HL-60/S4 (cell line): ENCODE results near the gene OSBP2.
"Not testable (repeated sequence)": the region's sequence is repeated elsewhere in the genome, so short reads cannot be mapped to it uniquely, and the experiment has no call there.

Experiments
- in situ Hi-C: fragments of 300-500 bp; cut with MboI; formaldehyde crosslinking; loops from 2 replicates; pipeline ENCODE4 v1.14.3; 2022; ENCODE audit warnings: low sequenced_read_pairs

OSBP2 gene

DNA sequence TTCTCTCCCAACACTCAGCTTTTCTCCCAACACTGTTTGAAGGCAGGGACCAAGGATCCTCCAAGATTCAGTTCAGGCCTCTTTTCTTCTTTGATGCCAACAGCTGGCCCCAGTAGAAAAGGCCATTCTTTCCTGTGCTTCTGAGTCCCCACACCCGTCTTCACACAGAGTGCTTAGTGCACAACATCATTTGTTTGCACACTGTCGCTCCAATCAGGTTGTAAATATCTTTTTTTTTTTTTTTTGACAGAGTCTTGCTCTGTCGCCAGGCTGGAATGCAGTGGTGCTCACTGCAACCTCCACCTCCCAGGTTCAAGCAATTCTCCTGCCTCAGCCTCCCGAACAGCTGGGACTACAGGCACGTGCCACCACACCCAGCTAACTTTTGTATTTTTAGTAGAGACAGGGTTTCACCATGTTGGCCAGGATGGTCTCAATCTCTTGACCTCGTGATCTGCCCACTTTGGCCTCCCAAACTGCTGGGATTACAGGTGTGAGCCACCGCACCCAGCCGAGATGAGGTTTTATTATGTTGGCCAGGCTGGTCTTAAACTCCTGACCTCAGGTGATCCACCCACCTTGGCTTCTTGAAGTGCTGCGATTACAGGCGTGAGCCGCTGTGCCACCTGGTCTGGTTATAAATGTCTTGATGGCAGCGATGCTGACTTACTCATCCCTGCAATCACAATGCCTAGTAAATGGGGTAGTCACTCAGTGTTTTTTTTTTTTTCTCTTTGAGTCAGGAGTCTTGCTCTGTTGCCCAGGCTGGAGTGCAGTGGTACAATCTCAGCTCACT, 14.6 kb upstream of the OSBP2 start:
- in situ Hi-C loops: not testable (repeated sequence)

DNA sequence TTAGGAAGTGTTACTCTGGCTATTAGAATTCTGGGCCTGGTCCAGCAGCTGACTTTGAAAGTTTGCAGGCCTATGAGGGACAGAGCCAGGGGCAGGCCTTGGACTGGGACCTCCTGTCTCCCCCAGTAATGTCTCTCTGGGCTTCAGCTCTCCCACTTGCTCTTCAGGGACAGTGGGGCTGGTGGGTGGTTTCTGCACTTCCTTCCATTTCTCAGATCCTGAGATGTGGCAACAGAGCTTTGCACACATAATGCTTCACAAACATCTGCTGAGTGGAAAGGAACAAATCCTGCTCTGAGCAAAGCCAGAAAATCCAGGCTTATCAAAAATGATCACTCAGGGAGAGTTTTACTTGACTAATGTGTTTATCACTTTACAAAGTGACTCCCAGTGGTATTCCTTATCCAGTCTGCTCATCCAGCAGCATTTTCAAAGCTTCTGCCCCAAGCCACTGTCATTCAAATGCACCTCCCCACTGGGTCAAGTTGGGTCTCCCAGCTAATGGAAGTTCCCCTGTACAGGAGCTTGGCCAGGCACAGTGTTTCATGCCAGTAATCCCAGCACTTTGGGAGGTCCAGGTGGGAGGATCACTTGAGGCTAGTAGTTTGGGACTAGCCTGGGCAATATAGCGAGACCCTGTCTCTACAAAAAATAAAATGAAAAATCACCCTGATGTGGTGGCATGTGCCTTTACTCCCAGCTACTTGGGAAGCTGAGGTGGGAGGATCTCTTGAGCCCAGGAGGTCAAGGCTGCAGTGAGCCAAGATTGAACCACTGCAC, 13.5 kb upstream of the OSBP2 start:
- in situ Hi-C loops: no loop called here

DNA sequence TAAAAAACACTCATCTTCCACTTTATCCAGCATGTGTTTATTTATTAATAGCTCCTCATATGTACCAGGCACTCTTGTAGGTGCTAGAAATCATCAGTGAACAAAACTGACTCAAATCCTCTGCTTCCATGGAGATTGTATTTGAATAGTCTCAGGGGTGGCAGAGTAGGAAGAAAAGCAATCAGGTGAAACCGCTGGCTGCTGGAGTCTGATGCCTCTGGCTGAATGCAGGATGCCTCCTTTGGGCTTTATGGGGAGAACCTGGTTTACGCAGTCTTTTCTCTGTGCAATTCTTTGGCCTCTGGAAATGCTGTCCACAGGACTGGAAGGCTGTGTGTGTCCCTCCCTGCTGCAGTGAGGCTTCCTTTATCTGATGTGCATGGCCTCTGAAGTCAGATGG, 12.8 kb upstream of the OSBP2 start:
- in situ Hi-C loops: no loop called here

DNA sequence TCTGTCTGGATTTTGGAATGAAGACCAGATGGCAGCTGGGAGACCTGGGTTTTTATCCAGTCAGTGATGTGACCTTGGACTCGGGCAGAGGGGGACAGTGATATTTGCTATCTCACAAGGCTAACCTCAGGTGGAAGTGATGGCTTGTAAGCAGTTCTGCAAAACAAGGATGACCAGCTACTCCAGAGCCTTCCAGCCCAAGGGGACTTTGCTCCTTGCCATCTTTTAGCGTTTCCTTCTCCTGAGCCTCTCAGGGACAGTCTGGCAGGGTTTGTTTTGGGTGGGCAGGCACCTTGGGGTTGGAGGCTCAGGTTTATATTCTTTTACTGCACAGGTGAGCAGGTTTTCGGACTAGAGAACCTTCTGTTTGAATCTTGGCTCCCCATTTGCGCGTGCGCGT, 9.5 kb upstream of the OSBP2 start:
- in situ Hi-C loops: no loop called here

DNA sequence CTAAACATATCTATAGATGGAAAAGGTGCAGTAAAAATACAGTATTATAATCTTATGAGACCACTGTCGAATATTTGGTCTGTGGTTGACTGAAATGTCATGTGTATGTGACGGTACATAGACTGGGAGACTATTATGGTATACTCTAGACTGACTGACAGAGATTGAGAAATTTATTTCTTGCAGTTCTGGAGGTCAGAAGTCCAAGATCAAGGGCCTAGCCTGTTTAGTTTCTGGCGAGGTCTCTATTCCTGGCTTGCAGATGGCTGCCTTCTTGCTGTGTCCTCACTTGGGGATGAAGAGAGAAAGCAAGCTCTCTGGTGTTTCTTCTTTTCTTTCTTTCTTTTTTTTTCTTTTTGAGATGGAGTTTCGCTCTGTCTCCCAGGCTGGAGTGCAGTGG, 7.3 kb upstream of the OSBP2 start:
- in situ Hi-C loops: no loop called here

DNA sequence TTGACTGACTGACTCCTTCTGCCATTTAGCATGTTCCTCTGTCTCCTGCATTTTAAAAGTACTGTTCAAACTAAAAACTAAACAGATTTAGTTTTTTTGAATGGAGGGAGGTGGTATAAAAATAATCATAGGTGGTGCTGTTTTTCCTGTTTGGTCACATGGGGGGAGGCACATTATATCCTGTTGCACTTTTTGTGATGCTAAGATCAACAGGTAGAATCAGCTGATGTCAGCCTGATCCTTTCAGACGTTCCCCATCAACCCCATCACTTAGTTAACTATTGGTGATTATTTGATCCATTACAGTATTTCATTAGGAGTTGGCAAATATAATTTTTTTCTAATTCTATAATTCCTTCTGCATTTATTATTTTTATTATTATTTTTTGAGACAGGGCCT, 5.1 kb upstream of the OSBP2 start:
- in situ Hi-C loops: no loop called here

DNA sequence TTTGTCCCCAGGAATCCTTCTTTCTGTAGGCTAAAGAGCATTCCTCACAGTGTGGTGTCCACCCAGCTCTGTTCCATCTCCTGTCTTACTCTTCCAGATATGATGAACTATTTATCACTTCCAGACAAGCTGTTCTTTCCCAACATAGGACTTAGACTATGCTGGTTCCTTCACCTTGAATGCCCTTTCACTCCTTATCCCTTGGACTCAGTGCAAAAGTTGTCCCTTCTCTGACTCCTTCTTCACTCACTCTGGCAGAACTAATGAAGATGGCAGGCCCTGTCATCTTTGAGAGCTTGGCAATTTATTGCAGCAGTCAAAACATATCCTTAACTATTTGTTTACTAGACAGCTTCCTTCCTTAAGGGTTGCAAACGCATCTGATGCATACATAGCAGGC, 3.5 kb upstream of the OSBP2 start:
- in situ Hi-C loops: no loop called here

DNA sequence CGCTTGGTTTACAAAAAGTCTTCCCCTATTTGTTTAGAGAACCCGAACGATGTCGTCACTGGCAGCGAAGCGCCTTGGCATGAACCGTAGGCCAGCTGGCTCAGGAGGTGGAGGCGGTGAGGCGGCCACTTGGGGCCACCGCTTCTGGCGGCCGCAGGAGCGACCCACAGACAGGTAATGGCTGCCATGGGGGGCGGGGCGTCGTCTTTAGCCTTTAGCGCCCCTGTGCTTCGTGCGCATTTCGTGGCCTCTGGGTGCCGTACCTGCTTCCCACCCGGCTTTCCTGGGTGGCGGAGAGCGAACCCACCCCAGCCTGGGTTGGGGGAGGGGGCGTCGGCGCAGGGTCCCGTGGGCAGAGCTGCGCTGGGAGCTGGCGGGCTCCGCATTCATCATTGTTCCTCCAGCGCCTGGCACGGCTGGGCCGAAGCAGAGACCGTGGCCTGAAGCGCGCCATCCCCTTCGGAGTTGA, 469 bp upstream of the OSBP2 start:
- in situ Hi-C loops: no loop called here

DNA sequence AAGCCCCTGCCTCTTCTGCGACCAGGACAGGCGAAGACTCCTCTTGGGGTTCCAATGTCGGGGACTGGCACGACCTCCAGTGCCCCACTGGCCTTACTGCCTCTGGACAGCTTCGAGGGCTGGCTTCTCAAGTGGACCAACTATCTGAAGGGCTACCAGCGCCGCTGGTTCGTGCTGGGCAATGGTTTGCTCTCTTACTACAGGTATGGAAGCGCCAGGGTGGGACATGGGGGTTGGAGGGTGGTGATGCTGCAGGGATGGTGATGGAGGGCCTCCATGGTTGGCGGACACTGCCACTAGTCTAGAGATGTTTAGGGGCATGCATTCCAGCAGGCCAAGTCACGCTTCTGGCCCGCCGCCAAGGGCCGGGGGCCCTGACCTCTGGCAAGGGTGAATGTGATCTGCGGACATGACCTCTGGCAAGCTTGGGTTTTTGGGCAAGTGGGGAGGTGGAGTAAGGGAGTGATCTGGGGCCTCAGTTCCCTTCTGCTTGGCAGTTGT, 727 bp downstream of the OSBP2 start:
- in situ Hi-C loops: no loop called here

DNA sequence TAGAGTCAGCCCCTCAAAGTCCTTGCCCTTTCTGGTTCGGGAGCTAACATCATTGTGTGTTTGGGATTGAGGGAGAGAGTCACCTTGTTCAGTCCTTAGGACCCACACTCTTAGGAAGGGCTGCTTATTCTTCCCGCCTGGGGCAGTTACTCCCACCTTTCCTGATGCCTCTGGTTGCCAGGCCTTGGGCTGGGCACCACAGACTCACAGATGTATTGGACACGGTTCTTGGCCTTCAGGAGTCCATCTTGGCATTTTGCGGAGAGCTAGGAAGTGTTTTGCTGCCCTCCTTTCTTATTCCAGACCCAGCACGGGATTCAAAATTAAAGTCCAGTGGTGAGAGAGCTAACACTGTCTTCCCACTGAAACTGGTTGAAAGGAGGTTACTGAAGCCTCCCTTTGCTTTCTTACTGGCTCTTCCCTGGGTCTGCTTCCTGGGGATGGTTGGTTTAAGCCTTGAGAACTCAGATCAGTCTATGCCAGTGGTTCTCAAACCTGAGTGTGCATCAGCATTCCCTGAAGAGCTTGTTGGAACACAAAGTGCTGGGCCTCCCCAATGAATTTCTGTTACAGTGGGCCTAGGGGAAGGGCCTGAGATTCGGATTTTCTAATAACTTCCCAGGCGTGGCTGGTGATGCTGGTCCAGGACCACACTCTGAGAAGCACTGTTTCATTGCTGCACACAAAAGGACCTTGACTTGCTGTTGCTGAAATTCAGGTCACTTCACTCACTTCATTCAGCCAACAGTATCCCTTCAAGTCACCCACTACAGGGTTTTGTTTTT, 1.4 kb downstream of the OSBP2 start:
- in situ Hi-C loops: no loop called here

DNA sequence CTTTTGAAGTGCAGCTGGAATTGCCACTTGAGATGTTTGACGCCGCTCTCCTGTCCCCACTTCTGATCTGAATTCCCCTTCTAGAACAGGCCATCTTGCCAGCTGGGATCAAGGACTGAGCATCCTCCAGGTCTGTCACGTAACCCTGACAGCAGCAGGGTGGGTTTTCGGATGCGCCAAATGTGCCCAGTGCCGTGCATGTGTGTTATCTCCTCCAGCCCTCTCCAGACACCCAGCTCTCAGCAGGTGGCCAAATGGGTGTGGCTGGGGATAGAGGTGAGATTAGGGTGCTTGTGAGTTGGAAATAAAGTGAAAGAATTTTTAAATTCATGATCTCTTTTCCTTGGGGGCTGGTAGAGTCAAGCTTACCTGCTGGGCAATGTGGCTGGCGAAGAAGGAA, 3.3 kb downstream of the OSBP2 start:
- in situ Hi-C loops: no loop called here

DNA sequence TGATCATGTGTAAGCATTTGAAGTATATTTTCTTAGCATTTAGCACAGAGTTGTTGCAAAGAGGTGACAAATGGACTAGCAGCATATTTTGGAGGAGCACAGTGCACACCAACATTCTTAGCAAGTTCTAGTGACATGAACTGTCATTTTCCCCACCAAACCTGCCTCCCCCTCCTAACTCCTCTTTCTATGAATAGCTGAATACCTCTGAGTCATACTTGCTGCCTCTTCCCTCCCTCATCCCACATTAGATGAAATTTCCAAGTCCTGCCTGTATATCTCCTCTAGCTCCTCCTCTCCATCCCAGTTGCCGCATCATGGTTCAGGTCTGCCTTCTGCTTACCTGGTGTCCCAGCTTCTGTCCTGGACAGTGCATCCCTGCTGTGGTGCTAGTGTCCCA, 7.2 kb downstream of the OSBP2 start:
- in situ Hi-C loops: no loop called here

DNA sequence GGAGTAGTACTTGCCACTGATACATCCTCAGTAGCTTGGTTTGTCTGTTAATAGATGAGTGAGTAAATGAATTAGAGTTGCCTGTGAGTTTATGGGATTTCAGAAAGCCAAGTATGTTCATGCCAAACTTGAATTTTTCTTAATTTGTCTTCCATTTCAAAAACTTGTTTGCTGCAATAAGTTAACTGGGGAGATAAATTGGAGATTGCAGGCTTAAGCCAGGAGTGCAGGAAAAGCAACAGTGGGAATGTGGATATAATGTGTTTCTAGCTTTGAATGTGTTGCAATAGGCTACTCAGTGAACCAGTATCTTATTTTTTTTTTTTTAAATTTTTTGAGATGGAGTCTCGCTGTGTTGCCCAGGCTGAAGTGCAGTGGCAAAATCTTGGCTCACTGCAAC, 8.2 kb downstream of the OSBP2 start:
- in situ Hi-C loops: no loop called here

DNA sequence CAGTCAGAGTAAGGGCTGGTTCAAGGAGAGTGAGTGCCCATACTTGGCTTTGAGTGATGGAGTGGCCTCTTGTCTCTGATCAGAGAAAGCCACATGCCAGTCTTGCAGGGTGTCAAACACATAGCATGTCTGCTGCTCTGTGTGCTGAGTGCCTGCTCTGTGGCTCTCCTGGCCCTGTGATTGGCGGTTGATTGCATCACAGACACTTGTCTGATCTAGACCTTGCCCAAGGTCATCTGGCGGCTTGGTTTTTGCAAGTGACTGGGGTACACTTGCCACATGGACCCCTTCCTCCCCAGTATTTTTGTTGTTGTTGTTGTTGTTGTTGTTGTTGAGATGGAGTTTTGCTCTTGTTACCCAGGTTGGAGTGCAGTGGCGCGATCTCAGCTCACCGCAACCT, 10.3 kb downstream of the OSBP2 start:
- in situ Hi-C loops: no loop called here

DNA sequence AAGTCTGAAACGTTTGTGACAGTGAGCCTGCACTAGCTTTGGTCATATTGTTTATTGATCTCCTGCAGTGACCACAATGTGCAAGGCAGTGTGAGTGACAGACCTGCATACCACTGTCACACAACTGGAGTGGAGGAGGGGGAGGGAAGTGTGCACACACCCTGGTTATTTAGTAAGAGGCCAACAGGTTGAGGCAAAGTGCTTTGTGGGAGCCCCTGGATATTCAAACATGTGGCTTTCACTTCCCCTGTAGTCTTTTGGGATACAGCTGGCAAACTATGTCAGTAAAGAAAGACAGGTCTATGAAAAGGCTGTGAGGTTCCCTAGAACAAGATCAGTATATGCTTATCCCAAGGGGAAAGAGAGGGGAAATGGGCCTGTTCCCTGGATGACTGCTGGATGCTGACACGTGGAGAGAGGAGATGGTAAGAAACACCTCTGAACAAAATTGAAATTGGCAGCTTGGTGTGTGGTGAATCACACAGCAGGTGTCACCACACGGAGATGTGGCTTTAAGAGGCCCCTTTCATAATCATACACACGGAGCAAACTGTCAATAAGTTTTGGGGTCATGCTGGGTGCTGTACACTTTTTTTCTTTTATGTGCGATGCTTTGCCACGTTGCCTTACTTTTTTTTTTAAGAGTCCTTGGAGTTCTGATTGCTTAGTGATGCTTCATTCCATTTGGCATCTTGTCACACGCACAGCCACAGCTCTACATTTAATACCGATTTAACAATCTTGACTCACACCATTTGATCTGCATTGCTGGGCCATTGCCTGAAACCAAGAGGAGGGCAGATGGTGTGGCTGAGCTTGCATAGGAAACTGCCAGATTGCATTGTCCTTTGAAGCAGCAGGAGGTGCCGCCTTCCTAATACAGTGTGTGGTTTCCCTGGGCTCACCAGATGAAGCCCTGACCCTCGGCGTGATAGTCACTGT, 11.3 kb downstream of the OSBP2 start:
- in situ Hi-C loops: no loop called here

DNA sequence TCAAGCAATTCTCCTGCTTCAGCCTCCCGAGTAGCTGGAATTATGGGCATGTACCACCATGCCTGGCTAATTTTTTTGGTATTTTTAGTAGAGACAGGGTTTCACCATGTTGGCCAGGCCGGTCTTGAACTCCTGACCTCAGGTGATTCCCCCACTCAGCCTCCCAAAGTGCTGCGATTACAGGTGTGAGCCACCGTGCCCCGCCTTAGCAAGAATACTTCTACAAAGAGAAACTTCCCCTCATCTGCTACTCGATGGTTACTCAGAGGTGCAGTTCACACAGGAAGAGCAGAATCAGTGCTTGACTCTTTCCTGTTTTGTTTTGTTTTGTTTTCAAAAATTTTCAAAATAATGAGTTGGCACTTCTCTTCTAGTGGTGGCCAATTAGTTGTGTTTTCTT, 15.3 kb downstream of the OSBP2 start:
- in situ Hi-C loops: not testable (repeated sequence)

DNA sequence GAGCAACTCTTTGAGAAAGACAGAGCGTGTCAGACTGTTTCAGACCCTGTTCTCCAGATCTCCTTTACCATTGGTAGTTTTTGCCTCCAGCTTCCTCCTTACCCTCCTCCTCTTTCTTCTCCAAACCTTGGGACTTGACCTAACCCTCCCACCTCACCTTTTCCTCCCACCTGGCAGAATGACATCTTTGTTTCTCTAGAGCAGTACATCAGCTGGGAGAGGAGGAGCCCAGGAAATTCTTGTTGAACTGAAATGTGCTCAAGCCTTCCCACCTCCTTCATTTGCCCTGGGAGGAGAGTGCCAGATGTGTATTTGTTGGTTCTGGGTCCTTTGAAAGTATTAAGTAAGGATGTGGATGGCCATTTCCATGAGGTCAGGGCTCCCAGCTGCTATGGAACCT, 17.4 kb downstream of the OSBP2 start:
- in situ Hi-C loops: no loop called here

DNA sequence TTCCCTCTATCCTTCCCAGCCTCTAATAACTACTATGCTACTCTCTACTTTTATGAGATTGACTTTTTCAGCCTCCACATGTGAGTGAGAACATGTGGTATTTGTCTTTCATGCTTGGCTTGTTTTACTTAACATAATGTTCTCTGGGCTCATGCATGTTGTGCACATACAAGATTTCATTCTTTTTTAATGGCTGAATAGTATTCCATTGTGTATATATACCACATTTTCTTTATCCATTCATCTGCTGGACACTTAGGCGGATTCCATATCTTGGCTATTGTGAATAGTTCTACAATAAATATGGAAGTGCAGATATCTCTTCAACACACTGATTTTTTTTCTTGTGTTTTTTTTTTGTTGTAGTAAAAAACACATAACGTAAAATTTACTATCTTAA, 19.4 kb downstream of the OSBP2 start:
- in situ Hi-C loops: no loop called here

DNA sequence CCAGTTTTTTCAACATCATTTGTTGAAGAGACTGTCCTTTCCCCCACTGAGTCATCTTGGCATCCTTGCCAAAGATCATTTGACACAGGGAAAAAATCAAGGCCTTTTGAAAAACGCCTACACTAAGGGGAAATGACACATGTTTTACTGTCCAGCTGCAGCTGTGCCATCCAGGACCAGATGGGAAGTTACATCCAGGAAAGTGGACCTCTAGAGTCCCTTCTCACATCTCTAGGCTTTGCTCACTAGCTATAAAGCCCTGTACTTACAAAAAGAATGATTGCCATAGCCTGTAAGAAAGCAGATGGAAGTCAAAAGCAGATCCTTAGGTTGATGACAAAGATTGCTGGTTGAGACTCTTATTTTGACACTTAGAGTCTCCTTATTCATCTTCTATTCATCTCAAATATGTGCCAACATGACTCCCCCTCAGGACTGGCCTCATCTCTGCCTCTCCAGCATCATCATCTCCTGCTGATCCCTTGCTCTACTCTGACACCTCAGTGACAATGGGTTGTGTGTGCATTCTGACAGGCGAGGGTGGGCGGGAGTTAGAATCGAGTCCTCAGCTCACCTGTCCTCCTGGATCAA, 22.8 kb downstream of the OSBP2 start:
- in situ Hi-C loops: no loop called here

DNA sequence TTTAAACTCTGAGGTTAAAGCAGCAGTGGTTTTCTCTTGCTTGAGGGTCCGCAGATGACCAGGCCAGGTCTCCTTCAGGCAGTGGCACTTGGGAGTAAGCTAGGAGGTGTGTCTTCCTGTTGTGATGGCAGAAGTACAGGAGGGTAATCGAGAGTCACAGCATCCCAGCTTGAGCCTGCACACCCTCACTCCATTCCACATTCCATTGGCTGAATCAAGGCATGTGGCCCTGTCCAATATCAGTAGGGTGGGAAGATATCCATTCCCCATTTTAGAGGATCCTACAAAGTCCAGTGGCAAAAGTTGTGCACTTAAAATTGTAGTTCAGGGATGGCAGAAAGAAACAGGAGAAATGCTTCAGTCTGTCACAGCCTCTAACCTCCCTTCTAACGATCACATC, 23.3 kb downstream of the OSBP2 start:
- in situ Hi-C loops: no loop called here
